Measurements from ENCODE around the gene MAP4K3. TPM values are rescaled to one million over a fixed set of nuclear protein-coding genes. Genes with fewer than 3 reads are reported as not detected.

The MAP4K3 gene
- total and polyA plus RNA-seq, 9 of the 15 experiments (the other 6 are each of a cell fraction or from before 2014, with no cell fraction given), result 3.1 to 30.0 (median 16.9) TPM

DNA sequence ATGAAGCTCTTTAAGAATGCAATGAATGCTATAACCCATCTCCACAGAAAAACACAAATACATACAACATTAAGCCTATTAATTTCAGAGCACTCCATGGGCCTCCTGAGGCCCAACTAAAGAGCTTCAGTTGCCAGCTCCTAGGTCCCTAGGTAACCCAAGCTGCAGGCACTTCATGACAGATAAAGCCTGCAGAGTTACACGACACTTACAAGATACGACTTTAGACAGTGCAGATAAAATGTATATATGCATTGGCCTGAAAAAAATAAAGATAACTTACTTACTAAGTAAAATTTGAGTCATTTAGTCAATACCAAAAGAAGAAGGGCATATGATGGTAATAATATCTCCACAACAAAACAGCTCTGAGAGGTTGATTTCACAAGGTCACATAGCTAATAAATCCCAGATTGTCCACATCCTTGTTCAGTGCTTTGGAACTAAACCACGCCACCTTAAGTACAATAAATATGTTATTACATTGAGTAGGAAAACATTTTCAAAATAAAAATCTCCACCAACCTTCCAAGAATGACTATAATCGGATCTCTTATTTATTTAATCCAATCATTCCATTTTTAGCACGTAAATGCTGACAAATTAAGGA, 3.4 kb downstream of the MAP4K3 start (continued):
- no peak for TF ChIP-seq ZNF644 (tag; IDR thresholded peaks at IDR 0.05; ENCODE audit: low read depth)
- TF ChIP-seq ZFPM2 (CRISPR knock-in tag; IDR thresholded peaks at IDR 0.05), result no peak
- TF ChIP-seq BCL6 (CRISPR knock-in tag; IDR thresholded peaks at IDR 0.05), result no peak
- TF ChIP-seq ZEB2 (IDR thresholded peaks at IDR 0.05), result no peak
- TF ChIP-seq, protein P1, sequence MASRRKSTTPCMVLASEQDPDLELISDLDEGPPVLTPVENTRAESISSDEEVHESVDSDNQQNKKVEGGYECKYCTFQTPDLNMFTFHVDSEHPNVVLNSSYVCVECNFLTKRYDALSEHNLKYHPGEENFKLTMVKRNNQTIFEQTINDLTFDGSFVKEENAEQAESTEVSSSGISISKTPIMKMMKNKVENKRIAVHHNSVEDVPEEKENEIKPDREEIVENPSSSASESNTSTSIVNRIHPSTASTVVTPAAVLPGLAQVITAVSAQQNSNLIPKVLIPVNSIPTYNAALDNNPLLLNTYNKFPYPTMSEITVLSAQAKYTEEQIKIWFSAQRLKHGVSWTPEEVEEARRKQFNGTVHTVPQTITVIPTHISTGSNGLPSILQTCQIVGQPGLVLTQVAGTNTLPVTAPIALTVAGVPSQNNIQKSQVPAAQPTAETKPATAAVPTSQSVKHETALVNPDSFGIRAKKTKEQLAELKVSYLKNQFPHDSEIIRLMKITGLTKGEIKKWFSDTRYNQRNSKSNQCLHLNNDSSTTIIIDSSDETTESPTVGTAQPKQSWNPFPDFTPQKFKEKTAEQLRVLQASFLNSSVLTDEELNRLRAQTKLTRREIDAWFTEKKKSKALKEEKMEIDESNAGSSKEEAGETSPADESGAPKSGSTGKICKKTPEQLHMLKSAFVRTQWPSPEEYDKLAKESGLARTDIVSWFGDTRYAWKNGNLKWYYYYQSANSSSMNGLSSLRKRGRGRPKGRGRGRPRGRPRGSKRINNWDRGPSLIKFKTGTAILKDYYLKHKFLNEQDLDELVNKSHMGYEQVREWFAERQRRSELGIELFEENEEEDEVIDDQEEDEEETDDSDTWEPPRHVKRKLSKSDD (conservative IDR thresholded peaks at IDR 0.05; ENCODE audit: low read length), result no peak
- TF ChIP-seq ZKSCAN3 (CRISPR knock-in tag; IDR thresholded peaks at IDR 0.05), result no peak
- TF ChIP-seq CBFA2T3 (IDR thresholded peaks at IDR 0.05), result peak; percentile 63
- TF ChIP-seq E2F3 (CRISPR knock-in tag; IDR thresholded peaks at IDR 0.05), result no peak
- TF ChIP-seq HDAC3 (IDR thresholded peaks at IDR 0.05; ENCODE audit: borderline replicate concordance, partially characterized antibody), result no peak
- TF ChIP-seq ZC3H4 (CRISPR knock-in tag; IDR thresholded peaks at IDR 0.05; ENCODE audit: borderline replicate concordance), result no peak
- no peak for TF ChIP-seq GATA2 (CRISPR knock-in tag; IDR thresholded peaks at IDR 0.05)
- TF ChIP-seq, protein P2, sequence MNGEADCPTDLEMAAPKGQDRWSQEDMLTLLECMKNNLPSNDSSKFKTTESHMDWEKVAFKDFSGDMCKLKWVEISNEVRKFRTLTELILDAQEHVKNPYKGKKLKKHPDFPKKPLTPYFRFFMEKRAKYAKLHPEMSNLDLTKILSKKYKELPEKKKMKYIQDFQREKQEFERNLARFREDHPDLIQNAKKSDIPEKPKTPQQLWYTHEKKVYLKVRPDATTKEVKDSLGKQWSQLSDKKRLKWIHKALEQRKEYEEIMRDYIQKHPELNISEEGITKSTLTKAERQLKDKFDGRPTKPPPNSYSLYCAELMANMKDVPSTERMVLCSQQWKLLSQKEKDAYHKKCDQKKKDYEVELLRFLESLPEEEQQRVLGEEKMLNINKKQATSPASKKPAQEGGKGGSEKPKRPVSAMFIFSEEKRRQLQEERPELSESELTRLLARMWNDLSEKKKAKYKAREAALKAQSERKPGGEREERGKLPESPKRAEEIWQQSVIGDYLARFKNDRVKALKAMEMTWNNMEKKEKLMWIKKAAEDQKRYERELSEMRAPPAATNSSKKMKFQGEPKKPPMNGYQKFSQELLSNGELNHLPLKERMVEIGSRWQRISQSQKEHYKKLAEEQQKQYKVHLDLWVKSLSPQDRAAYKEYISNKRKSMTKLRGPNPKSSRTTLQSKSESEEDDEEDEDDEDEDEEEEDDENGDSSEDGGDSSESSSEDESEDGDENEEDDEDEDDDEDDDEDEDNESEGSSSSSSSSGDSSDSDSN (IDR thresholded peaks at IDR 0.05; ENCODE audit: borderline replicate concordance in 1 of 2, low read depth in 2 of 2, low read length in 2 of 2), result 0 out of 4 replicates have a peak, but pooled peaks of 1 of the 2 experiments have one; percentile 38
- no peak for TF ChIP-seq GABPA (tag; conservative IDR thresholded peaks at IDR 0.05; ENCODE audit: low read depth)
- TF ChIP-seq, protein P3, sequence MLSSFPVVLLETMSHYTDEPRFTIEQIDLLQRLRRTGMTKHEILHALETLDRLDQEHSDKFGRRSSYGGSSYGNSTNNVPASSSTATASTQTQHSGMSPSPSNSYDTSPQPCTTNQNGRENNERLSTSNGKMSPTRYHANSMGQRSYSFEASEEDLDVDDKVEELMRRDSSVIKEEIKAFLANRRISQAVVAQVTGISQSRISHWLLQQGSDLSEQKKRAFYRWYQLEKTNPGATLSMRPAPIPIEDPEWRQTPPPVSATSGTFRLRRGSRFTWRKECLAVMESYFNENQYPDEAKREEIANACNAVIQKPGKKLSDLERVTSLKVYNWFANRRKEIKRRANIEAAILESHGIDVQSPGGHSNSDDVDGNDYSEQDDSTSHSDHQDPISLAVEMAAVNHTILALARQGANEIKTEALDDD (IDR thresholded peaks at IDR 0.05), result peak; percentile 84
- TF ChIP-seq KDM1A (IDR thresholded peaks at IDR 0.05), result no peak
- no peak for TF ChIP-seq POLR3G (IDR thresholded peaks at IDR 0.05; ENCODE audit: extremely low read depth, insufficient read length, insufficient replicate concordance)
- TF ChIP-seq CREBBP (IDR thresholded peaks at IDR 0.05; ENCODE audit: low read depth, low read length), result no peak
- no peak for TF ChIP-seq GATAD2A (IDR thresholded peaks at IDR 0.05)
- peak; percentile 52 for TF ChIP-seq RFX1 (IDR thresholded peaks at IDR 0.05)
- no peak for TF ChIP-seq TGIF2 (CRISPR knock-in tag; IDR thresholded peaks at IDR 0.05)
- TF ChIP-seq HNRNPUL1 (IDR thresholded peaks at IDR 0.05; ENCODE audit: low read length), result no peak
- TF ChIP-seq, protein P4, sequence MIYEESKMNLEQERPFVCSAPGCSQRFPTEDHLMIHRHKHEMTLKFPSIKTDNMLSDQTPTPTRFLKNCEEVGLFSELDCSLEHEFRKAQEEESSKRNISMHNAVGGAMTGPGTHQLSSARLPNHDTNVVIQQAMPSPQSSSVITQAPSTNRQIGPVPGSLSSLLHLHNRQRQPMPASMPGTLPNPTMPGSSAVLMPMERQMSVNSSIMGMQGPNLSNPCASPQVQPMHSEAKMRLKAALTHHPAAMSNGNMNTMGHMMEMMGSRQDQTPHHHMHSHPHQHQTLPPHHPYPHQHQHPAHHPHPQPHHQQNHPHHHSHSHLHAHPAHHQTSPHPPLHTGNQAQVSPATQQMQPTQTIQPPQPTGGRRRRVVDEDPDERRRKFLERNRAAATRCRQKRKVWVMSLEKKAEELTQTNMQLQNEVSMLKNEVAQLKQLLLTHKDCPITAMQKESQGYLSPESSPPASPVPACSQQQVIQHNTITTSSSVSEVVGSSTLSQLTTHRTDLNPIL (CRISPR knock-in tag; IDR thresholded peaks at IDR 0.05), result no peak
- TF ChIP-seq MCM3 (IDR thresholded peaks at IDR 0.05), result no peak
- TF ChIP-seq ZBTB17 (CRISPR knock-in tag; IDR thresholded peaks at IDR 0.05), result no peak
- TF ChIP-seq RBFOX2 (IDR thresholded peaks at IDR 0.05; ENCODE audit: low read depth, low read length), result no peak
